ENCODE data around the gene SMIM1.

Gene SMIM1

DNA sequence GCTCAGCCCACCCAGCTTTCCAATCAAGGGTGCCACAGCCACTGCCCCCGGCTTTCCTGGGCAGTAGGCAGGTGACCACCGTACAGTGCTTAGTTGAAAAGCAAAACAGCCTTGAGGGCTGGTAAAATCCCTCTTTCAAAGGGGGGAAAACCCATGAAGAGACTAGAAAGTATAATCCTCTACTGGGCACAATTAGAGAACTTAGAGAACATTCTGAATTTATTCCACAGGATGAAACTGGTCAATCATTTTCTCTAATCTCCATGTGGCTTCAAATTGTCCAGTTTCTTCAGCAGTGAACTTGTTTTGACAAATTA lies 39.0 kb downstream of the SMIM1 start:
- POLR2A ChIA-PET (ENCODE audit: low non-redundant PET): no interaction called here
- H3K27ac ChIP-seq: no peak overlapping the region
- no peak for DNase-seq (ENCODE audit: low spot score)
- CTCF ChIA-PET: no interaction called here
- TF ChIP-seq, protein P1, sequence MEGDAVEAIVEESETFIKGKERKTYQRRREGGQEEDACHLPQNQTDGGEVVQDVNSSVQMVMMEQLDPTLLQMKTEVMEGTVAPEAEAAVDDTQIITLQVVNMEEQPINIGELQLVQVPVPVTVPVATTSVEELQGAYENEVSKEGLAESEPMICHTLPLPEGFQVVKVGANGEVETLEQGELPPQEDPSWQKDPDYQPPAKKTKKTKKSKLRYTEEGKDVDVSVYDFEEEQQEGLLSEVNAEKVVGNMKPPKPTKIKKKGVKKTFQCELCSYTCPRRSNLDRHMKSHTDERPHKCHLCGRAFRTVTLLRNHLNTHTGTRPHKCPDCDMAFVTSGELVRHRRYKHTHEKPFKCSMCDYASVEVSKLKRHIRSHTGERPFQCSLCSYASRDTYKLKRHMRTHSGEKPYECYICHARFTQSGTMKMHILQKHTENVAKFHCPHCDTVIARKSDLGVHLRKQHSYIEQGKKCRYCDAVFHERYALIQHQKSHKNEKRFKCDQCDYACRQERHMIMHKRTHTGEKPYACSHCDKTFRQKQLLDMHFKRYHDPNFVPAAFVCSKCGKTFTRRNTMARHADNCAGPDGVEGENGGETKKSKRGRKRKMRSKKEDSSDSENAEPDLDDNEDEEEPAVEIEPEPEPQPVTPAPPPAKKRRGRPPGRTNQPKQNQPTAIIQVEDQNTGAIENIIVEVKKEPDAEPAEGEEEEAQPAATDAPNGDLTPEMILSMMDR (conservative IDR thresholded peaks at IDR 0.05; ENCODE audit: low read depth): no peak

GRCh38 chr1:3814065-3814464 lies 41.5 kb downstream of the SMIM1 start:
- H3K27ac ChIP-seq: no peak overlapping the region
- DNase-seq (ENCODE audit: low spot score): no peak
- CTCF ChIA-PET: no interaction called here
- TF ChIP-seq, protein P1 (conservative IDR thresholded peaks at IDR 0.05; ENCODE audit: low read depth): no peak
- POLR2A ChIA-PET (ENCODE audit: low non-redundant PET): no interaction called here

DNA sequence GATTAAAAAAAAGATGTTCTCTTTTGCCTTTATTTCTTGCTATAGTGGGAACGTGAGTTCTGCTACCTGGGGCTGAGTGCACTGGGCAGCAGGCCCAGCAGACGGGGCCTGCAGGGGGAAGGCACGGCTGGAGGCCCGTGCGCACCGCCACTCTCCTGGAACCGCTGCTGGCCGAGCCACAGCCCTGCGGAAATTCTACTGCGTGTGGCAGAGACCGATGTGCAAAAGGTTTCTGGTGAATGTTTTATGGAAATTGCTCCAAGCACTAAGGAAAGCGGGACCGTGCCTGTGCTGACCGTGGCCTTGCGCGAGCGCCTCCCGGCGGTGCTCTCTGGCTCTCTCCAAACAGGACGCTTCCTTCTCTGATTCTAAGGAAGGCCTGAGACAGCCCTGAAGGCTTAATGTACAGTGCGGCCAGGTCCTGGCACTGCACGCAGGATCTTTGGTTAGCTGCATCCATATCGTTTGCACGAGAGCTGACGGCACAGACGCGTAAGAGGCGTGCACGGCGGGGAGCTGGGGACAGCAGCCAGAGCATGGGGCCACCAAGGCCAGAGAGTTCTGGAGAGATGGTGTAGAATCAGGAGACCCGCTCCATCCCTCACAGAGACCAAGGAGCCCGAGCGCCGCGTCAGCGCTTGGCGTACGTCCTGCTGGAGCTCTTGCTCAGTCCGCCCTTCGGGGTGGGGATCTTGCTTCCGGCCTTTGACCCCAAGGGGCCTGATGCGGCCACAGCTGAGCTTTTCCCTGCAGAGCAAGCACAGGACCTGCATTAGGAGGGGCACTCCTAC lies 42.4 kb downstream of the SMIM1 start:
- ChIA-PET CTCF (no interaction called here), POLR2A (ENCODE audit: low non-redundant PET) (no interaction called here)
- no peak for DNase-seq (ENCODE audit: low spot score)
- no peak overlapping the region for H3K27ac ChIP-seq
- TF ChIP-seq, protein P1 (conservative IDR thresholded peaks at IDR 0.05; ENCODE audit: low read depth): no peak

DNA sequence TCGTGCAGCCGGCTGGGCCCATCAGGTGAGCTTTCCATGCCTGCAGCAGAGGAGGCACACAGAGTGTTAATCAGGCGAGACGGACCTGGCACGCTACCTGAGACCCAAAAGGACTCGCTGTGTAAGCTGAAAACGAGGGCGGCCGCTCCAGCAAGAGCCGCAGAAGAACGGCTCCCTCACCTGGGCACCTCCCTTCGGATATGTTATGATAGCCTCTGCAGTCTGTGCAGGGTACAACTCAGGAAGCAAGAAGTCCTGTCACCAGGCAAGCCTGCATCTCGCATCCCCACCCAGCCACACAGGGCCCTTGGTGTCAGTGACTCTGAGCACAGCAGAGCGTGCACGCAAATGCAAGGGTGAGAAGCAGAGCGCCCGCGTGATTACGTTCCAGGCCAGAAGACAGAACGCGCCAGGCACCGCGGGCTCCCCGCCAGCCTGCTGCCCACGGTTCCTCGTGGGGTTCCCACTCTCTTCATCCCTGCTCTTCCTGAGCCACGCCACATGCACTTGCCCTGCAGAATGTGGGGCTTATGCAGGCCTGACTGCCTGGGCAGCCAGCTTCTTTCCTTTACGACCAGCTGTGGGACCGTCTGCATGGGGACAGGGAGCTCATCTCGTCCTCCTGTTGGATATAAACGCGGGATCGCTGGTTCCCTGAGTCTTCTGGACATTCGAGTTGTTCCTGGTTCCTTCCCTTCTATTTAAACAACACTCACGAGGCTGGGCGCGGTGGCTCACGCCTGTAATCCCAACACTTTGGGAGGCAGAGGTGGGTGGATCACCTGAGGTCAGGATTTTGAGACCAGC lies 44.0 kb downstream of the SMIM1 start:
- no peak for DNase-seq (ENCODE audit: low spot score)
- CTCF ChIA-PET: no interaction called here
- POLR2A ChIA-PET (ENCODE audit: low non-redundant PET): no interaction called here
- TF ChIP-seq, protein P1 (conservative IDR thresholded peaks at IDR 0.05; ENCODE audit: low read depth): no peak
- no peak overlapping the region for H3K27ac ChIP-seq

DNA sequence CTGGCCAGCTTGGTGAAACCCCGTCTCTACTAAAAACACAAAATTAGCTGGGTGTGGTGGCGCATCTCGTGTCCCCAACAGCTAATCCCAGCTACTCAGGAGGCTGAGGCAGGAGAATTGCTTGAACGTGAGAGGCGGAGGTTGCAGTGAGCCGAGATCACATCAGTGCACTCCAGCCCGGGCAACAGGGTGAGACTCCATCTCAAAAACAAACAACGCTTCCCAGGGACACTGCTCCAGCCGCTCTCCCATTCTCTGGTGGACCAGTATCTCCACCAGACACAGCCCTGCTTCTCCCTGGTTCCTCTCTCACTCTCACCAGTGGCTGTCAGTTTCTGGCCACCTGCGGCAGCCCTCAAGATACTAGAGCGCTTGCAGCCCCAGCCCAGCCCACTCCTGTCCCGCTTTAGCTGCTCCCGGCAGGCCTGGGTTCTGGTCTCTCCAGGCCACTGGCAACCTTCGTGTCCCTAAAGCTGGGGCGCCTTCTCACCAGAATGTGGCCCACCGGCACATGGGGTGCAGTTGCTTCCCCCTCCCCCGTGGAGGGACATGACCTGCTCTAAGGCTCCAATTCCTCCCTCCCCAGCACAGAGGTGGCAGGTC lies 44.7 kb downstream of the SMIM1 start:
- CTCF ChIA-PET: no interaction called here
- TF ChIP-seq, protein P1 (conservative IDR thresholded peaks at IDR 0.05; ENCODE audit: low read depth): no peak
- no peak for DNase-seq (ENCODE audit: low spot score)
- POLR2A ChIA-PET (ENCODE audit: low non-redundant PET): no interaction called here
- no peak overlapping the region for H3K27ac ChIP-seq

DNA sequence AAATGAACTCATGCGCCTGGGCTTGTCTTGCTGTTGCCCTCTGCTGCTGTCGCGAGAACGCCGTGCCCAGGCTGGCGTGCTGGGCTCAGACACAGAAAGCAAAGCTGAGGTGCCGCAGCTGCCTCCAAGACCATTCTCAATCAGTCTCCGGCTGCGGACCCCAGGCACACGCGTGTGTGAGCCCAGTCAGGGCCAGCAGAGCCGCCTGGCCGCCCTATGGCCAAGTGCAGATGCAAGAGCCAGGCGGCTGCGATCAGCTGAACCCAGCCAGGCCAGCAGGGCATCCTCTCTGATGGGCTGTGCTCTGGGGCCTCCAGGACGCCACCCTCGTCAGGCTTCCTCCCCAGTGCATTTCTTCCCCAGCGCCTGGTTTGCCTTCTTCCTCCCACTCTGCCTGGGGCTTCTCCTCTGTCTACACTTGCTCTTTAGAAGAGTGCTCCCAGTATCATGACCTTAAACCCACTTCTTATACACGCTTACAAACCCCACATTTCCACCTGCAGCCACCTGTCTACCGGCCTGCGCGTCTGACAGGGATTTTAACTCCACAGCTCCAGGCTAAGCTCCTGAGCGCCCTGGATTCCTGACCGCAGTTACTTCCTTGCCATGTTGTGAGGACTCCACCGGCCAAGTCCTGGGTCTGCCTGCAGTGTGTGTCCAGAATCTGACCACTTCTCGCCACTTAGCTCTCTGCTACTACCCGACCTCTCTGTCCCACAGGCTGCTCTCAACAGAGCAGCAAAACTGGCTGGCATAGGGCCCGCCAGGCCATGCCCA lies 45.5 kb downstream of the SMIM1 start:
- no peak for DNase-seq (ENCODE audit: low spot score)
- no peak overlapping the region for H3K27ac ChIP-seq
- TF ChIP-seq, protein P1 (conservative IDR thresholded peaks at IDR 0.05; ENCODE audit: low read depth): no peak
- POLR2A ChIA-PET (ENCODE audit: low non-redundant PET): no interaction called here
- CTCF ChIA-PET: no interaction called here
